GM12874 (cell line): ENCODE measurements around the gene NMT2.

Experiments used
- TF ChIP-seq, protein P1 (sequence below): IDR thresholded peaks from 2 replicates; pipeline ENCODE4 v1.5.1; 2011; ENCODE audit warnings: low read depth, mild to moderate bottlenecking, control low read depth, low read length, moderate library complexity; ENCODE audit not compliant: insufficient read depth

Gene NMT2

DNA sequence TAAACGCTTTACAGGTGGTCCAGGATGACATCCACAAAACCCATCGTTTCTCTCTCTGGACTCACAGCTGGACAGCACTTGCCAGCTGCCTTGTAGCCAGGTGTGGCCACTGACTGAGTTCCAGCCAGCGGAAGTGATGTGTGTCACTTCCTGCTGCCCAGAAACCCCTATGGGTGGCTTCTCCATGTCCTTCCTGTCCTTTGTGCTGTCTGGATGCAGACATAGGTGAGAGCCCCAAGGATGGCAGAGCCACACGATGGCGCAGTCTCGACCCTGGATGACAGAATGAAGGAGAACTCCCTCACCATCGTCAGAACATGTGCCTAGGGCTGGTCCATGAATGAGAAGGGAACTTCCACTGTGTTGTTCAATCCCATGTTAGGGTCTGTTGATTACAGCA, 22.1 kb downstream of the NMT2 start:
- TF ChIP-seq, protein P1, sequence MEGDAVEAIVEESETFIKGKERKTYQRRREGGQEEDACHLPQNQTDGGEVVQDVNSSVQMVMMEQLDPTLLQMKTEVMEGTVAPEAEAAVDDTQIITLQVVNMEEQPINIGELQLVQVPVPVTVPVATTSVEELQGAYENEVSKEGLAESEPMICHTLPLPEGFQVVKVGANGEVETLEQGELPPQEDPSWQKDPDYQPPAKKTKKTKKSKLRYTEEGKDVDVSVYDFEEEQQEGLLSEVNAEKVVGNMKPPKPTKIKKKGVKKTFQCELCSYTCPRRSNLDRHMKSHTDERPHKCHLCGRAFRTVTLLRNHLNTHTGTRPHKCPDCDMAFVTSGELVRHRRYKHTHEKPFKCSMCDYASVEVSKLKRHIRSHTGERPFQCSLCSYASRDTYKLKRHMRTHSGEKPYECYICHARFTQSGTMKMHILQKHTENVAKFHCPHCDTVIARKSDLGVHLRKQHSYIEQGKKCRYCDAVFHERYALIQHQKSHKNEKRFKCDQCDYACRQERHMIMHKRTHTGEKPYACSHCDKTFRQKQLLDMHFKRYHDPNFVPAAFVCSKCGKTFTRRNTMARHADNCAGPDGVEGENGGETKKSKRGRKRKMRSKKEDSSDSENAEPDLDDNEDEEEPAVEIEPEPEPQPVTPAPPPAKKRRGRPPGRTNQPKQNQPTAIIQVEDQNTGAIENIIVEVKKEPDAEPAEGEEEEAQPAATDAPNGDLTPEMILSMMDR = no peak

DNA sequence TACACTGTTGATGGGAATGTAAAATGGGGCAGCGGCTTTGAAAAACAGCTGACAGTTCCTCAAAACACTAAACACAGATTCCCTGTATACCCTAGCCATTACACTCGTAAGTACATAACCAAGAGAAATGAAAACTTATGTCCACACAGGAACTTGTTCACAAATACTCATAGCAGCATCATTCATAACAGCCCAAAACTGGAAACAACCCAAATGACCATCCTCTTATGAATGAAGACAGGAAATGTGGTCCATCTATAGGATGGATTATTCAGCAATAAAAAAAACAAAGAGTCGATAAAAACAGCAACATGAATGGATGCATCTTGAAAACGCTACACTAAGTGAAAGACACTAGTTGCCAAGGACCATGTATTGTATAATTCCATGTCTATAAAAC, 23.7 kb downstream of the NMT2 start:
- TF ChIP-seq, protein P1 = no peak

DNA sequence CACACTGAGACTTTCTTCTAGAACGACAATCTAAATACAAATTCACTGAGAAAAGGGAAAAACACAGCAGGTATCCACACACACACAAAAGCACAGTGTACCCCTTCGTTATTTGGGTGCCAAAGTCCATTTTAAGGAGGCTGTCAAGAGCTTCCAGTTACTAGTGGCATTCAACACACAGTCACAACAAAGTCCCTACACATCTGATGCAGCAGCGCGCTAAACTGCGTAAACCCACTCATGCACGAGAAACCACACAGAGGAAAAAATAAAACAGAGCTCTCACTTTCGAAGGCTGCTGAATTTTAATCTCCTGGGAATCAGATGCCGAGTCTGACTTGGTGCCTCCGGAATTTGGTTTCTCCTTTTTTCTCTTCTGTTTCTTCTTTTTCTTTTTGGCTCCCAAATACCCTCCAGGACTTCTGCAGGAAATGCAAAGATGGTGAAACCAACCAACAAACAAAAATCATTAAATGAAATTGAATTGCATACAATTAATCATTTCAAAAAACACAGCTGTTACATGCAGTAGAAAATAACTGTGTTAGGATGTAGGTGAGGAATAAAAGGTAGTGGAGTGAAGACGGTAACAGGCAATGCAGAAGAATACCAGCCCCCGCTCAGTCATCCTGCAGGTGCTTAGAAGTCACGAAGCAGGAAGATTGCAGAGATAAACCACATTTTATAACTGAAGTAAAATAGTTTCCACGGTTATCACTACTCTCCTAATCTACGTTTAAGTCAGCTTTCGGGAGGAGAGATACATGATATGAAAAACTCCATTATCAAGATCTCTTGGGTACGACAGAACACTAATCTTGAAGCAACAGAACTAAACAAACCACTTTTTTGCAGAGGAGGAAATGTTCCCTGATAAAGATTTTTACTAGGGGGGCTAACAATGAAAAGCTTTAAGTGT, 27.1 kb downstream of the NMT2 start:
- TF ChIP-seq, protein P1 = no peak

DNA sequence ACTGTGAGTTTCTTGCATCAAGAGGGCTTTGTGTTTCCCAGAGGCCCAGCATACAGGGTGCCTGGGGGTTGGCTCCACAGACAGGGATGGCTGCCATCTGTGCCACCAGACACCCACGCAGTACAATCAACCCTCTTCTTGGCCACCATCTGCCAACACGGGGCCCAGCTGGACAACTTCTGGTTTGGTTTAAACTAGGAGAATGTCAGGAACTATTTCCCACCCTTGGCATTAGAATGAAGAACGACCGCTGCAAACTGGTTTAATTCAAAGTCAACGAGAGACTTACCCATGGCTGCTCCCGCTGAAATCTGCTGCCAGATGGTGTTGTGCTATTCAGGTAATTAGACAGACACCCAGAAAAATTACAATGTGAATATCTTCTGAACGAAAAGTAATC, 27.8 kb downstream of the NMT2 start:
- TF ChIP-seq, protein P1 = no peak

DNA sequence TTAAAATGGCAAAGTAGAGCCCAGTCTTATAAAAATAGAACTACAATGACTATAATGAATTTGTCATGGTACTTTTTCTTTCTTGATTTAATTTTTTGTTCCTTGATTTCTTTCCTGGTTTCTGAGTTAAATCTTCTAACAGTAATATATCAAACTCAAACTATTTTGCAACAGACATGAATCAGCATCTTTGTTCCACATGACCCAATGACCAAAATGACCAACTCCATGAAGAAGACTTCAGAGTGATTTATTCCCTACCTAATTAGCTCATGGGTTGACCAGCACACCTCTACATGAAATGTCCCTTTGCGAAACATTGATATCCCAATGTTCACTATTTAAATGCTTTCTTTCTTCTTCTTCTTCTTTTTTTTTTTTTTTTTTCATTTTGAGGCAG, 30.9 kb downstream of the NMT2 start:
- TF ChIP-seq, protein P1 = no peak

DNA sequence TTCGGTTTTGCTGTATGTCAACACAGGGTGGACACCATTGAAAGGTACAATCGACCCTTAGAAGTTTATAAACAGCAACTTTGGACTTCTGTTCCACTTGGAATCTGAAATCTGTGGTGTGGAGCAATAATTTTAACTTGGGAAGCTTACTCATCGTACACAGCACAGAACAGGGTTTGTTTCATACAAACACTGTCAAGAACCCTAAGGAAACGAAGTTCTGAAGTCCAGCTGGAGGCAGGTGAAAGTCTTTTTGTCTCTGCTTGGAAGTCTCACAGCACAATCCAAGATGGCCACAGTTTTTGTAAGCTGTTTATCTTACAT, 31.5 kb downstream of the NMT2 start:
- TF ChIP-seq, protein P1 = no peak

DNA sequence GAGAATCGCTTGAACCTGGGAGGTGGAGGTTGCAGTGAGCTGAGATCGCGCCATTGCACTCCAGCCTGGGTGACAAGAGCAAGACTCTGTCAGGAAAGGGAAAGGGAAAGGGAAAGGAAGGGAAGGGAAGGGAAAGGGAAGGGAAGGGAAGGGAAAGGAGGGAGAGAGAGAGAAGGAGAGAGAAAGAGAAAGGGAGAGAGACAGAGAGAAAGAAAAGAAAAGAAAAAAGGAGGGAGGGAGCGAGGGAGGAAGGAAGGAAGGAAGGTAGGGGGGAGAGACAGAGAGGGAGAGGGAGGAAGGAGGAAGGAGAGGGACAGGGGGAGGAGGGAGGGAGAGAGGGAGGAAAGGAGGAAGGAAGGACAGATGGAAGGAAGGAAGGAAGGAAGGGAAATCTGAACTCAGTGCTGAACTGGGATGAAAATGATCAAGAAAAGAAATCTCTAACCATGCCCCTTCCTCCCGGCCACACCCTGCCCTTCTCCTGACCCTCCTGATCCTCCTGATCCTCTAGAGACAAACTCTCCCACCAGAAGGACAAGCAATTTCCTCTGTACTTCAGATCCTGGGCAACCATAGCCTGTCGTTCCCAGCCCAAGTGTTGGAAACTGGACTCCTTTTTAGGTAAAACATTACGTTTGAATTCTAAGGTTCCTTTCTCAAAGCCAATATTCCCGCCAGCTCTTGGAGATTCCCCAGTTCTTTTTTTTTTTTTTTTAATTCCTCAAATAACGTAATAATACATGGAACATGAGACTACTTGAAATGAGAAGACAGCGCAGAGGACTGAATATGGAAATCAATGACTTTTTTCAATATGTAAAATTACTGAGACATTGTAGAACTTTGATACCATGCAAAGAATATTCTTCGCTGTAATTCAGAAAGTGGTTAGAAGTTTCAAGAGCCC, 32.1 kb downstream of the NMT2 start:
- TF ChIP-seq, protein P1 = no peak
